ENCODE measurements around the gene TMEM61. TPM values are rescaled to one million over a fixed set of nuclear protein-coding genes. Genes with fewer than 3 reads are reported as not detected.

TMEM61 gene
- total RNA-seq, 1 experiment from 2014 or later = 0.74 TPM

- ChIA-PET CTCF (interaction anchor here (1.6 kb wide), 1 partner anchor 55 kb away, joined by 8 read pairs; no protein-coding TSS in a partner anchor), POLR2A (no interaction called here)
Observed at GRCh38 chr1:54967372-54967771, 13.1 kb upstream of the TMEM61 start.

DNA sequence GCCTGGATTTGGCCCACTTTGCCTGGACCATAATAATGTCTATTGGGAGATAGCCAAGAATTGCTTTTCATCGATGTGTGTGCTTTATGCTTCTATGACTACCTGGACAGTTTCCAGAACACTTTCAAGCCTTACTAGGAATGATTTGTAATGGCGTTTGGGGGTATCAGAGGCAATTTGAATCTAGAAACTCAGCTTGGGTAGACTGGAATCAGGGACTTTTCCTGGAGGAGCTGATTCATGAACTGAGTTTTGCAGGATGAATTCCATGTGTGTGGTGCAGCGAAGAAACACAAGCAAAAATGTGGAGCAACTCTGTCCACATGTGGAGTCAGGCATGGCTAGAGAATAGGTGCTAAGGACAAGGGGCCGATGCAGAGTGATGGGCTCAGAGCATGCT is 11.9 kb upstream of the TMEM61 start:
- DNase-seq (ENCODE audit: low spot score) (no peak), ATAC-seq (no peak)
- H3K27ac Mint-ChIP-seq = no peak overlapping the region
- H3K4me1 Mint-ChIP-seq = peaks cover 22% of the 10 kb centered on the region; the same call in 1 of the 2 replicates
- H3K4me3 Mint-ChIP-seq = no peak overlapping the region
- no peaks in the 10 kb centered on the region for H3K36me3 Mint-ChIP-seq
- TF ChIP-seq, protein P1, sequence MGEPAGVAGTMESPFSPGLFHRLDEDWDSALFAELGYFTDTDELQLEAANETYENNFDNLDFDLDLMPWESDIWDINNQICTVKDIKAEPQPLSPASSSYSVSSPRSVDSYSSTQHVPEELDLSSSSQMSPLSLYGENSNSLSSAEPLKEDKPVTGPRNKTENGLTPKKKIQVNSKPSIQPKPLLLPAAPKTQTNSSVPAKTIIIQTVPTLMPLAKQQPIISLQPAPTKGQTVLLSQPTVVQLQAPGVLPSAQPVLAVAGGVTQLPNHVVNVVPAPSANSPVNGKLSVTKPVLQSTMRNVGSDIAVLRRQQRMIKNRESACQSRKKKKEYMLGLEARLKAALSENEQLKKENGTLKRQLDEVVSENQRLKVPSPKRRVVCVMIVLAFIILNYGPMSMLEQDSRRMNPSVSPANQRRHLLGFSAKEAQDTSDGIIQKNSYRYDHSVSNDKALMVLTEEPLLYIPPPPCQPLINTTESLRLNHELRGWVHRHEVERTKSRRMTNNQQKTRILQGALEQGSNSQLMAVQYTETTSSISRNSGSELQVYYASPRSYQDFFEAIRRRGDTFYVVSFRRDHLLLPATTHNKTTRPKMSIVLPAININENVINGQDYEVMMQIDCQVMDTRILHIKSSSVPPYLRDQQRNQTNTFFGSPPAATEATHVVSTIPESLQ (CRISPR knock-in tag; IDR thresholded peaks at IDR 0.05) = no peak
- TF ChIP-seq ZNF121 (CRISPR knock-in tag; IDR thresholded peaks at IDR 0.05) (no peak), ZNF263 (CRISPR knock-in tag; IDR thresholded peaks at IDR 0.05; ENCODE audit: low read depth) (no peak), ZNF425 (CRISPR knock-in tag; conservative IDR thresholded peaks at IDR 0.05) (no peak), JUN (CRISPR knock-in tag; IDR thresholded peaks at IDR 0.05) (no peak), IRF2 (CRISPR knock-in tag; IDR thresholded peaks at IDR 0.05; ENCODE audit: borderline replicate concordance, low read depth) (no peak), NR3C1 (CRISPR knock-in tag; conservative IDR thresholded peaks at IDR 0.05; ENCODE audit: low read depth) (no peak), IRF1 (CRISPR knock-in tag; IDR thresholded peaks at IDR 0.05) (no peak), ZNF317 (CRISPR knock-in tag; IDR thresholded peaks at IDR 0.05; ENCODE audit: borderline replicate concordance, low read depth) (no peak), NFATC4 (CRISPR knock-in tag; IDR thresholded peaks at IDR 0.05) (no peak), RORB (CRISPR knock-in tag; IDR thresholded peaks at IDR 0.05) (no peak), MXD4 (CRISPR knock-in tag; IDR thresholded peaks at IDR 0.05; ENCODE audit: borderline replicate concordance) (no peak), NFE2L1 (CRISPR knock-in tag; IDR thresholded peaks at IDR 0.05) (no peak), ZNF232 (CRISPR knock-in tag; IDR thresholded peaks at IDR 0.05) (no peak), NR2C2 (CRISPR knock-in tag; IDR thresholded peaks at IDR 0.05) (no peak), MYBL2 (CRISPR knock-in tag; IDR thresholded peaks at IDR 0.05) (no peak), E2F5 (CRISPR knock-in tag; IDR thresholded peaks at IDR 0.05) (no peak), ZMAT4 (CRISPR knock-in tag; IDR thresholded peaks at IDR 0.05) (no peak), ATF1 (CRISPR knock-in tag; IDR thresholded peaks at IDR 0.05) (no peak)
- TF ChIP-seq, protein P2, sequence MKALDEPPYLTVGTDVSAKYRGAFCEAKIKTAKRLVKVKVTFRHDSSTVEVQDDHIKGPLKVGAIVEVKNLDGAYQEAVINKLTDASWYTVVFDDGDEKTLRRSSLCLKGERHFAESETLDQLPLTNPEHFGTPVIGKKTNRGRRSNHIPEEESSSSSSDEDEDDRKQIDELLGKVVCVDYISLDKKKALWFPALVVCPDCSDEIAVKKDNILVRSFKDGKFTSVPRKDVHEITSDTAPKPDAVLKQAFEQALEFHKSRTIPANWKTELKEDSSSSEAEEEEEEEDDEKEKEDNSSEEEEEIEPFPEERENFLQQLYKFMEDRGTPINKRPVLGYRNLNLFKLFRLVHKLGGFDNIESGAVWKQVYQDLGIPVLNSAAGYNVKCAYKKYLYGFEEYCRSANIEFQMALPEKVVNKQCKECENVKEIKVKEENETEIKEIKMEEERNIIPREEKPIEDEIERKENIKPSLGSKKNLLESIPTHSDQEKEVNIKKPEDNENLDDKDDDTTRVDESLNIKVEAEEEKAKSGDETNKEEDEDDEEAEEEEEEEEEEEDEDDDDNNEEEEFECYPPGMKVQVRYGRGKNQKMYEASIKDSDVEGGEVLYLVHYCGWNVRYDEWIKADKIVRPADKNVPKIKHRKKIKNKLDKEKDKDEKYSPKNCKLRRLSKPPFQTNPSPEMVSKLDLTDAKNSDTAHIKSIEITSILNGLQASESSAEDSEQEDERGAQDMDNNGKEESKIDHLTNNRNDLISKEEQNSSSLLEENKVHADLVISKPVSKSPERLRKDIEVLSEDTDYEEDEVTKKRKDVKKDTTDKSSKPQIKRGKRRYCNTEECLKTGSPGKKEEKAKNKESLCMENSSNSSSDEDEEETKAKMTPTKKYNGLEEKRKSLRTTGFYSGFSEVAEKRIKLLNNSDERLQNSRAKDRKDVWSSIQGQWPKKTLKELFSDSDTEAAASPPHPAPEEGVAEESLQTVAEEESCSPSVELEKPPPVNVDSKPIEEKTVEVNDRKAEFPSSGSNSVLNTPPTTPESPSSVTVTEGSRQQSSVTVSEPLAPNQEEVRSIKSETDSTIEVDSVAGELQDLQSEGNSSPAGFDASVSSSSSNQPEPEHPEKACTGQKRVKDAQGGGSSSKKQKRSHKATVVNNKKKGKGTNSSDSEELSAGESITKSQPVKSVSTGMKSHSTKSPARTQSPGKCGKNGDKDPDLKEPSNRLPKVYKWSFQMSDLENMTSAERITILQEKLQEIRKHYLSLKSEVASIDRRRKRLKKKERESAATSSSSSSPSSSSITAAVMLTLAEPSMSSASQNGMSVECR (CRISPR knock-in tag; IDR thresholded peaks at IDR 0.05; ENCODE audit: borderline replicate concordance) = no peak
- H3K9me3 Mint-ChIP-seq = no peaks in the 10 kb centered on the region; the same call in 1 of the 2 replicates
- ChIA-PET POLR2A (no interaction called here), CTCF (interaction anchor here (1.2 to 1.8 kb wide), 2 partner anchors 9 to 18 kb away, joined by 3 to 6 read pairs; no protein-coding TSS in a partner anchor)
- H3K27me3 Mint-ChIP-seq (ENCODE audit: low read depth) = peaks cover 4% of the 10 kb centered on the region

More at GRCh38 chr1:54967372-54967771, 13.1 kb upstream of the TMEM61 start:
- Mint-ChIP-seq H3K36me3 (no peaks in the 10 kb centered on the region), H3K4me3 (no peak overlapping the region), H3K9me3 (no peaks in the 10 kb centered on the region; the same call in 1 of the 2 replicates), H3K4me1 (peaks cover 26% of the 10 kb centered on the region), H3K27me3 (ENCODE audit: low read depth) (peaks cover 4% of the 10 kb centered on the region), H3K27ac (no peak overlapping the region)
- ATAC-seq = no peak
- no peak for DNase-seq (ENCODE audit: low spot score)
- TF ChIP-seq ZNF317 (CRISPR knock-in tag; IDR thresholded peaks at IDR 0.05; ENCODE audit: borderline replicate concordance, low read depth) = no peak
